HG02642 (cell line): Measurements from ENCODE around the gene SYNM.
"Not testable (repeated sequence)": the region's sequence is repeated elsewhere in the genome, so short reads cannot be mapped to it uniquely, and the experiment has no call there.

ENCODE experiments used
- ATAC-seq: cut with Tn5 transposase; IDR thresholded peaks from one replicate; pipeline ENCODE4 v1.9.1; 2021; ENCODE audit warnings: mild to moderate bottlenecking; ENCODE audit not compliant: unreplicated experiment, poor library complexity

Gene SYNM

GRCh38 chr15:99104788-99105513 lies at the start of gene SYNM:
SYNM (plus strand) TSS chr15:99105080; CDS start chr15:99105200, 120 bp downstream.
- ATAC-seq, result peak; percentile 69

GRCh38 chr15:99055555-99056134 lies 49.2 kb upstream of the SYNM start:
- ATAC-seq, result no peak

DNA sequence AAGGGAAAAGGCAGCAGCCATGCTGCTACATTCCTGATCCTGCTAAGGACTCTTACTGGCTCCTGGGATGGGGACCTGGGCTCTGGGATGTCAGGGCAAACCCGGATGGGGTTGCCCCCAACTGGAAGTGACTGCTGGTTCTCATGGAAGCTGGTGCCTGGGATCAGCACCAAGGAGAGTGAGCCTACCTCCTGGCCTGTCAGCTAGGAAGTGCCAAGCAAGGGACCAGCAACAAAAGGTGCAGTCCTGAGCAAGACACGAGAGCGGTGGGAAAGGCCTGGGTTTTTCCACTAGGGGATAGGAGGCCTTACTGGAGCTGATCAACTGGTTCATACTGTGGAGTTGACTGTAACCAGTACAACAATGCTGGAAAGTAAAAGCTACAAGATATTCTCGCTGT lies 47.9 kb upstream of the SYNM start:
- ATAC-seq, result no peak

GRCh38 chr15:99057697-99058420 lies 47.0 kb upstream of the SYNM start:
- no peak for ATAC-seq

- no peak for ATAC-seq
Measured at GRCh38 chr15:99058421-99058870, 46.4 kb upstream of the SYNM start.

GRCh38 chr15:99059010-99059981 lies 45.6 kb upstream of the SYNM start:
- peak; percentile 85 for ATAC-seq

DNA sequence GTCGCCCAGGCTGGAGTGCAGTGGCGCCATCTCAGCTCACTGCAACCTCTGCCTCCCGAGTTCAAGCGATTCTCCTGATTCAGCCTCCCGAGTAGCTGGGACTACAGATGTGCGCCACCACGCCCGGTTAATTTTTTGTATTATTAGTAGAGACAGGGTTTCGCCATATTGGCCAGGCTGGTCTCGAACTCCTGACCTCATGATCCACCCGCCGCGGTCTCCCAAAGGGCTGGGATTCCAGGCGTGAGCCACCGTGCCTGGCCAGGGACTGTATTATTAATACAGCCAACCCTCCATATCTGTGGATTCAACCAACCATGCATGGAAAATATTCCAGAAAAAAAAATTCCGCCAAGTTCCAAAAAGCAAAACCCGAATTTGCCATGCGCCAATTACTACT lies 44.7 kb upstream of the SYNM start:
- not testable (repeated sequence) for ATAC-seq

DNA sequence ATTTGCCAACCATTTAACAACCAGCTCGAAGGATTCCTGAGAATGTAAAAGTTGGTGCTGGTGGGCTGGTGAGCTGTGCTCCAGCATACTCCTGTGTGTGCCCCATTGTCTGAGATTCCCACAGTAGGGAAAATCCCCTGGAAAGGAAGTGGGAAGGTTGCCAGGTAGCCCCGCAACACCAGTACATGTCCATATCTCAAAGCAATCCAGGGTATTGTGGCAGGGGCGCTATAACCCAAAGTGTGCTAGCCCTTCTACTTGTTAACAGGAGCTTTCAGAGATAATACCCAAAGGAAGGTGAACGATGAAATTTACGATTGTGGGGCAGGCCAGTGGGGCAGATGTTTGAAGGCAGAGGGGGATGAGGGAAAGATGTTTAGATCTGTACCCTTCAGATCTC lies 42.7 kb upstream of the SYNM start:
- no peak for ATAC-seq

- no peak for ATAC-seq
Measured at GRCh38 chr15:99068186-99068585, 36.7 kb upstream of the SYNM start.

- ATAC-seq, result no peak
Measured at GRCh38 chr15:99070208-99070607, 34.7 kb upstream of the SYNM start.

- ATAC-seq, result no peak
Measured at GRCh38 chr15:99071091-99071680, 33.7 kb upstream of the SYNM start.

DNA sequence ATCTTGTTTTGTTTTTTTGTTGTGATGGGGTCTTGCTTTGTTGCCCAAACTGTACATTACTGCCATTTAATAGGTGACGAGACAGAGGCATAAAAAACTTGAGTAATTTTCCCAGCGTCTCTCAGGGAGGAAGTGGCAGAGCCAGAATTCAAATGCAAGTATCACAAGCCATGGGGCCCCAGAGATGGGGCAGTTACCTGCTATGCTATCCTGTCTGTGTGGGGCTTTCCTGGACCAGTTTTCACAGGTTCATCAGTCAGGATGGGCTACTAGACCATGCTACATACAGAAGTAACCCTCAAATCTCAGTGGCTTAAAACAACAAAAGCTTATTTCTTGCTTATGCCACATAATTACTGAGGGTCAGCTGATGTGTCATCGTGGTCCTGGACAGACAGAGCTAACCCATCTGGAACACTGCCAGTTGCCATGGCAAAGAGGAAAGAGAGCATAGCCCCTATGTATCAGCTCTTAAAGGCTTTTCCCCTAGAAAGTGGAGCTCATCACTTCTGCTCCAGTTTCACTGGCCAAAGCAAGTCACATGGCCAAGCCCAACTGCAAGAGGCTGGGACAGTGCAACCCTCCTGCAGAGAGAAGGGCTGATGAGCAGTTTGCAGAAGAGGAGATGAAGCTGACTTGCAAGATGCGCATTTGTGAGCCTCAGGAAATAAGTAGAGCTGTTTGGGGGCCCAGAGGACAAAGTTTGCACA lies 31.7 kb upstream of the SYNM start:
- peak; percentile 45 for ATAC-seq

DNA sequence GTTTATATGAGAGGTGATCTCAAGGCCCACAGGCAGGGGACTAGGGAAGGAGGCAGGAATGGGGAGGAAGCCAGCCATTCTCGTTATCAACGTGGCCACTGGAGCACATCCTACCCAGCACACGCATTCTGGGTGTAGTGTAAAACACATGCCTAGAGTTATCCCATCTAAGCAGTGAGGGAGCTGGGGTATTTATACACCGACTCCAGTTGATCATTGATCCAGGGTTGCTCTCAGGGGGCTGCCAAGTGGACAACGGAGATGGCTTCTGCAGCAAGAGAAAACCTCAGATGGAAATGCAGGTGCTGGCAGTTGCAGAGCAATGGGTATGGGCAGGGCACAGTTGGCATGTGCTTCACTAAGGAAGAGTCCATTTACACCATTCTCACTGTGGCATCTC lies 30.4 kb upstream of the SYNM start:
- no peak for ATAC-seq

- not testable (repeated sequence) for ATAC-seq
Measured at GRCh38 chr15:99075059-99075652, 29.7 kb upstream of the SYNM start.

DNA sequence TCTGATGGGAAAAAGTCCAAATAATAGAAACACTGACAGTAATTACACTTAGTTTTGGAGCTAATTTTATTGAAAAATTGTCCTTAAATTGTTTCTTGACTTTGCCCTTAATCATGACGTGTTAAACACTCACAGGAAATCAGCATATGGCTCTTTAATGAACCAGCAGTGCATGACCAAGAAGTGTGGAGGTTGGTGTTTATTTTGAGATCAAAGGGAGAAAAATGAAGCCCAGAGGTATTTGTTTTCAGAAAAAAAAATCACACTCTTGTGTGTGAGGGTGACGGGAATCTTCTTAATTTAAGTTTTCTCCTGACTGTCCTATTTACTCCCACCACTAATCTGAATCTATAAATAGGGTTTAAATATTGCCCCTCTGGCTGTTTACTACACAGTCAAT lies 28.8 kb upstream of the SYNM start:
- no peak for ATAC-seq

DNA sequence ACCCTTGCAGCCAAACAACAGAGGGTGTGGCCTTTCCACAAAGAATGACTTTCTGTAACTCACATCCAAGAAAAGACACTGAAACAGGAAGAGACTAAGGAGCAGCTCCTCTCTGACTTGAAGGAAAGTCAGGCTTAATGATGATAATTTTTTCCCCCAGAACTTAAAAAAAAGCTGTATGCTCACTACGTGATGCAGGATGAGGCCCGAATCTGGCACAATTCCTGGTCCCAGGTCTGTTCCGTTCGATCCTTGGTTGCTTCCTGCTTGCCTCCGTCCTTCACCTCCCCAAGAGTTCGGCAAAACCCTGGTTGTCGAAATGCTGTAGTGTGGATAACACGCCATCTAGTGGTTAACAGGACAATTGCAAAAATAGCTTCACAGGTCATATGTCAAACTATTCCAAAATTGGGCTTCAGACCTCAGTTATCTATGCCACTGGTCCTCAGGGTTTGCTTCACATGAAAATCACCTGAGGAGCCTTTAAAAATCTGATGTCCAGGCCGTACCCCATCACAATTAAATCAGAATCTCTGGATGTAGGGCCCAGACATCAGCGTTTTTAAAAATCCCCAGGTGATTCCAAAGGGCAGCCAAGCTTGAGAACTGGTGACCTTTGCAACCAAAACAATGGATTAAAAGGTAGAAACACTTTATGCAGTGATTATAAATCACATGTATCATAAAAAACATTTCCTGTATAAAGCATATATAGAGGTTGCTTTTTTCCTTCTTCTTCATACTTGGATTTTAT lies 28.1 kb upstream of the SYNM start:
- ATAC-seq, result peak; percentile 85

DNA sequence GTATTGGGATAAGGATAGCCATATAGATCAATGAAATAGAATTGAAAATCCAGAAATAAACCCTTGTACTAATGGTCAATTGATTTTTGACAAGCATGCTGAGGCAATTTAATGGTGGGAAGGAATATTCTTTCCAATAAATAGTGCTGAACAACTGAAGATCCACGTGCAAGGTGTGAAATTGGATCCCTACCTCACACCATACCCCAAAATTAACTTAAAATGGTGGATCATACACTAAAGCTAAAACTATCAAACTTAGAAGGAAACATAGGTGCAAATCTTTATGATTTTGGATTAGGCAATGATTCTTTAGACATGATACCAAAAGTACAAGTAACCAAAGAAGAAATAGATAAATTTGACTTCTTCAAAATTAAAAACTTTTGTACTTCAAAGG lies 22.1 kb upstream of the SYNM start:
- ATAC-seq, result no peak

DNA sequence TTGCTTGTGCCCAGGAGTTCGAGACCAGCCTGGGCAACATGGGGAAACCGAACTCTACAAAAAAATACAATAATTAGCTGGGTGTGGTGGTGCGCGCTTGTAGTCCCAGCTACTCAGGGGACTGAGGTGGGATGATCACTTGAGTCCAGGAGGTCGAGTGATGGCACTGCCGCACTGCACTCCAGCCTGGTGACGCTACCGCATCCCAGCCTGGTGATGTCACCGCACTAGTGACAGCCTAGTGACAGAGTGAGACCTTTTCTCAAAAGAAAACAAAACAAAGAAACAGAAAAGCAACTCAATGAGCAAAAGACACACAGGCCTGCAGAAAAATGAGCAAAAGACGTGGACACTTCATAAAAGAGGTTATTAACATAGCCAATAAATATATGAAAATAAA lies 19.9 kb upstream of the SYNM start:
- no peak for ATAC-seq
